ENCODE measurements around the gene TAS2R60.

DNA sequence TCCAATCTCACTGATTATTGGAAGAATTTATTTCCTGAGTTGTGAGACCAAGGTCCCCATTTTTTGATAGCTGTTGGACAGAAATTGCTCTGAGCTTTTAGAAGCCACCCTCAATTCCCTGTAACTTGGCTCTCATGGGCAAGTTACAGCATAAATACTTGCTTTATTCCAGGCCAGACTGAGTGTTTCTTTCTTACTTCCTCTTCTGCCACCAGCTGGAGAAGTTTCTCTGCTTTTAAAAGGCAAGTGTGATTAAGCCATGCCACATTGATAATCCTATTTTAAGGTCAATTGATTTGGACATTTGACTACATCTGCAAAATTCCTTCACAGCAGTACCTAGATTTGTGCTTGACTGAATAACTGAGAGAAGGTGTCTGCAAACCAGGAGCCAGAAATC, 20.3 kb downstream of the TAS2R60 start:
- TF ChIP-seq POLR2A (IDR thresholded peaks at IDR 0.05): no peak
- TF ChIP-seq POLR2AphosphoS5 (IDR thresholded peaks at IDR 0.05): no peak

Data from gastroesophageal sphincter (tissue), 2 donors.